ENCODE measurements around the gene AP2B1.

Gene AP2B1

GRCh38 chr17:35738519-35739133 is 151.5 kb downstream of the AP2B1 start:
- Histone ChIP-seq H3K4me2 (ENCODE audit: low read depth, low read length, poor library complexity, severe bottlenecking) (no peak overlapping the region), H3K79me2 (ENCODE audit: insufficient read depth, low read length) (no peaks in the 10 kb centered on the region), H3K9ac (ENCODE audit: low read length) (no peak overlapping the region), H3K4me3 (ENCODE audit: insufficient read depth, low read length, poor library complexity, severe bottlenecking) (no peak overlapping the region), H3K36me3 (ENCODE audit: low read length) (no peaks in the 10 kb centered on the region), H3K9me3 (ENCODE audit: insufficient read depth, low read length) (no peaks in the 10 kb centered on the region), H4K20me1 (ENCODE audit: low read depth, low read length) (no peaks in the 10 kb centered on the region), H3F3A (ENCODE audit: insufficient read depth) (no peaks in the 10 kb centered on the region), H3K9me2 (replicated peaks; ENCODE audit: insufficient read depth, low read length) (no peaks in the 10 kb centered on the region), H2AFZ (ENCODE audit: low read depth, low read length, severe bottlenecking) (no peak overlapping the region), H3K27me3 (ENCODE audit: low read length) (no peaks in the 10 kb centered on the region), H3K27ac (ENCODE audit: low read depth, low read length) (no peak overlapping the region)
- TF ChIP-seq EZH2phosphoT487 (conservative IDR thresholded peaks at IDR 0.05; ENCODE audit: low read length): no peak
- no peak for TF ChIP-seq CTCF (IDR thresholded peaks at IDR 0.05; ENCODE audit: insufficient read depth, low read length, poor library complexity, severe bottlenecking)

- no peaks in the 10 kb centered on the region for H3K36me3 ChIP-seq (ENCODE audit: low read length)
- no peak overlapping the region for H3K4me2 ChIP-seq (ENCODE audit: low read depth, low read length, poor library complexity, severe bottlenecking)
- TF ChIP-seq CTCF (IDR thresholded peaks at IDR 0.05; ENCODE audit: insufficient read depth, low read length, poor library complexity, severe bottlenecking) (no peak), EZH2phosphoT487 (conservative IDR thresholded peaks at IDR 0.05; ENCODE audit: low read length) (no peak)
- no peak overlapping the region for H2AFZ ChIP-seq (ENCODE audit: low read depth, low read length, severe bottlenecking)
- no peaks in the 10 kb centered on the region for H3K9me3 ChIP-seq (ENCODE audit: insufficient read depth, low read length)
- no peaks in the 10 kb centered on the region for H3K27me3 ChIP-seq (ENCODE audit: low read length)
- H3F3A ChIP-seq (ENCODE audit: insufficient read depth): no peaks in the 10 kb centered on the region
- H4K20me1 ChIP-seq (ENCODE audit: low read depth, low read length): no peaks in the 10 kb centered on the region
- H3K9me2 ChIP-seq (replicated peaks; ENCODE audit: insufficient read depth, low read length): no peaks in the 10 kb centered on the region
- H3K4me3 ChIP-seq (ENCODE audit: insufficient read depth, low read length, poor library complexity, severe bottlenecking): no peak overlapping the region
- no peaks in the 10 kb centered on the region for H3K79me2 ChIP-seq (ENCODE audit: insufficient read depth, low read length)
- H3K9ac ChIP-seq (ENCODE audit: low read length): no peak overlapping the region
- H3K27ac ChIP-seq (ENCODE audit: low read depth, low read length): no peak overlapping the region
These were observed 153.1 kb downstream of the AP2B1 start for GRCh38 chr17:35740216-35740615.

- Histone ChIP-seq H3K9ac (ENCODE audit: low read length) (no peak overlapping the region), H3K27me3 (ENCODE audit: low read length) (no peaks in the 10 kb centered on the region), H3K4me3 (ENCODE audit: insufficient read depth, low read length, poor library complexity, severe bottlenecking) (no peak overlapping the region), H3K27ac (ENCODE audit: low read depth, low read length) (no peak overlapping the region), H3K36me3 (ENCODE audit: low read length) (no peaks in the 10 kb centered on the region), H2AFZ (ENCODE audit: low read depth, low read length, severe bottlenecking) (no peak overlapping the region), H3K79me2 (ENCODE audit: insufficient read depth, low read length) (no peaks in the 10 kb centered on the region), H3F3A (ENCODE audit: insufficient read depth) (no peaks in the 10 kb centered on the region), H3K9me2 (replicated peaks; ENCODE audit: insufficient read depth, low read length) (no peaks in the 10 kb centered on the region), H3K9me3 (ENCODE audit: insufficient read depth, low read length) (no peaks in the 10 kb centered on the region), H3K4me2 (ENCODE audit: low read depth, low read length, poor library complexity, severe bottlenecking) (no peak overlapping the region), H4K20me1 (ENCODE audit: low read depth, low read length) (no peaks in the 10 kb centered on the region)
- TF ChIP-seq EZH2phosphoT487 (conservative IDR thresholded peaks at IDR 0.05; ENCODE audit: low read length): no peak
- TF ChIP-seq CTCF (IDR thresholded peaks at IDR 0.05; ENCODE audit: insufficient read depth, low read length, poor library complexity, severe bottlenecking): no peak
These were observed 154.1 kb downstream of the AP2B1 start for GRCh38 chr17:35740997-35741931.

Measured in SU-DHL-6 (cell line).